PFSK-1 (cell line): ENCODE data around the gene MCFD2.

Experiments used
- FOXP2 ChIP-seq: optimal IDR thresholded peaks from 2 replicates; pipeline ENCODE3; 2011; ENCODE audit warnings: borderline replicate concordance, control low read depth, inconsistent platforms; ENCODE audit not compliant: insufficient read depth; ENCODE audit errors: extremely low read length, extremely low read depth
- POLR2AphosphoS5 ChIP-seq: IDR thresholded peaks from 2 replicates; pipeline ENCODE4 v1.6.1; 2012; ENCODE audit warnings: low read depth, mild to moderate bottlenecking, control low read depth, low read length, moderate library complexity
- REST ChIP-seq, 2 experiments: IDR thresholded peaks; 2 replicates each; pipeline versions ENCODE4 v1.6.1 to v1.8.0; 2011 to 2012; ENCODE audit warnings: low read depth in 2 of 2, low read length in 2 of 2, control low read depth in 1 of 2, inconsistent platforms in 1 of 2, mild to moderate bottlenecking in 1 of 2, moderate library complexity in 1 of 2; ENCODE audit not compliant: insufficient read depth in 1 of 2
- SIN3A ChIP-seq: IDR thresholded peaks from 2 replicates; pipeline ENCODE4 v1.6.1; 2012; ENCODE audit warnings: mild to moderate bottlenecking, low read length, moderate library complexity, borderline replicate concordance; ENCODE audit not compliant: insufficient read depth
- TAF1 ChIP-seq: IDR thresholded peaks from 2 replicates; pipeline ENCODE4 v1.6.1; 2012; ENCODE audit warnings: low read length, control low read depth, borderline replicate concordance; ENCODE audit not compliant: insufficient read depth

Gene MCFD2

GRCh38 chr2:46898024-46898423, 17.6 kb downstream of the MCFD2 start:
- TF ChIP-seq TAF1 (no peak), REST (IDR thresholded peaks at IDR 0.05; ENCODE audit: insufficient read depth in 1 of 2, low read depth in 2 of 2, low read length in 2 of 2) (no peak), FOXP2 (no peak), SIN3A (no peak)

- TF ChIP-seq FOXP2: no peak
- no peak for TF ChIP-seq TAF1
- no peak for TF ChIP-seq SIN3A
- TF ChIP-seq POLR2AphosphoS5: no peak
- TF ChIP-seq REST (IDR thresholded peaks at IDR 0.05; ENCODE audit: insufficient read depth in 1 of 2, low read depth in 2 of 2, low read length in 2 of 2): no peak
Measured at GRCh38 chr2:46893269-46893939, 22.2 kb downstream of the MCFD2 start.

GRCh38 chr2:46891956-46892553, 23.6 kb downstream of the MCFD2 start:
- TF ChIP-seq REST (IDR thresholded peaks at IDR 0.05; ENCODE audit: insufficient read depth in 1 of 2, low read depth in 2 of 2, low read length in 2 of 2) (no peak), POLR2AphosphoS5 (no peak), TAF1 (no peak), FOXP2 (no peak), SIN3A (no peak)

GRCh38 chr2:46888421-46888952, 27.1 kb downstream of the MCFD2 start:
- TF ChIP-seq POLR2AphosphoS5 (no peak), FOXP2 (no peak)

GRCh38 chr2:46887028-46887885, 28.3 kb downstream of the MCFD2 start:
- no peak for TF ChIP-seq SIN3A
- no peak for TF ChIP-seq POLR2AphosphoS5
- no peak for TF ChIP-seq REST (IDR thresholded peaks at IDR 0.05; ENCODE audit: insufficient read depth in 1 of 2, low read depth in 2 of 2, low read length in 2 of 2)
- no peak for TF ChIP-seq FOXP2
